ENCODE data around the gene ELOVL4.

GRCh38 chr6:79909517-79909916 is 37.8 kb downstream of the ELOVL4 start:
- TF ChIP-seq CTCF (IDR thresholded peaks at IDR 0.05) = no peak
- no peak for TF ChIP-seq POLR2A (IDR thresholded peaks at IDR 0.05)

Measured in adrenal gland (tissue), 5 donors.